Measurements from ENCODE around the gene COPB2.

COPB2 gene

DNA sequence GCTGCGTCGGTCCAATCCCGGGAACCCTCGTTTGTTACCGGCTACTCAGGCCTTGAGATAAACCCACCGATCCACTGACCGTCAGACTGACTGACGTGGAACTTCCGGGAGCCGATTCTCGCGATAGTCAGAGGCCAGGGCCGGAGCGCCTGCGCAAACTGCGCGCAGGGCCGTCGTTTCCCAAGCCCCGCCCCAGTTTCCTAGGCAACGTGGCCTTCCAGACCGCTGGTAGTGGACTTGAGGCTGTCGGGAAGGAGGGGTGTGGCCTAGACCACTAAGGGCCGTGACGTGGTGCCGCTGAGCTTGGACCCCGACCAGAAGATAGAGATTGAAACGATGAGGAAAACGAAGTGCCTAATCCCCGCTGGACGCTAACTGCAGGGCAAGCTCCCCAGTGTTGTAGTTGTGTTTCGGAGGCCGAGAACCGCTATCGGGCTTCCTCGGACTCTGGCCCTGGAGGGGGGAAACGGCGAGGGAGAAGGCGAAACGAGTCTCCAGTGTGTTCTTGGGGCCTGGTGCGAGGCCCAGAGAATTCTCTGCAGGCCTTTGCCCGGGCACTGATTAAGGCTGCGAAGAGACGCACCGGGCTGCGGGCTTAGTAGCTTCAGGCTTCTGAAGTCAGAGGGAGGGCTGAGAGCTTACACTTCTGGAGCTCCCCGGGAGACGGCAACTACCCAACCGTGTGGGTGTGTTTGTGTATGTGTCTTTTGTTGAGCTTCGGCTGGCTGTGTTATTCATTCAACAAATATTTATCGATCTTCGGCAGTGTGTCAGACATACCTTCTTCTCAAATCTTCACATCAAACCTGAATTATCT lies at the start of gene COPB2:
TSS of gene COPB2 (minus strand) at position 96 of the 817 bp plus-strand sequence. CDS start 97 bp downstream, outside the sequence.
- no peak for TF ChIP-seq CTCF (IDR thresholded peaks at IDR 0.05; ENCODE audit: borderline replicate concordance, insufficient read depth, low read depth, low read length)

DNA sequence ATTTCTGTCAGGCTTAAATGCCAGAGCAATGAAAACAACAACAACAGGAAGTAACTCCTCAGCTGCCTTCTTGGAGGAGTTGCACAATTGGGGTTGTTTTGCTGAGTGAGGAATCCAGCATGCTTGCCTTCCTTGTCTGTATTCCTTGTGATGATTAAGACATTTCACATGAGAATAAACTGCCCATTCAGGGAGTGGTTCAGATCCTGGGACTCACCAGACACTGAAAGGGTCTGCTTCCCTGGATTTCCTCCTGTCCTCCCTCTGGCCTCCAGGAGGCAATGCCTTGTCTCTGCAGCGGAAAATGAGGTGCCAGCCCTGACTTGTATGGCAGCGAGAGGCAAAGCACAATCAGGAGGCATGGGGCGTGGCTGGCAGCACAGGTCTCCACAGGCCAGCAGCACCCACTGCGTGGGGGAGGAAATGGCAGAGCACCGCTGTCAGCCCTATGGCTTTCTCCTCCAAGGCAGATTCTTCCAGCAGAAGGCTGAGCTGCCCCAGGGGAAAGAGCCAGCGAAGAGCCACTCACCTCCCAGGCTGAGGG lies 45.4 kb upstream of the COPB2 start:
- TF ChIP-seq CTCF (IDR thresholded peaks at IDR 0.05; ENCODE audit: borderline replicate concordance, insufficient read depth, low read depth, low read length), result no peak
- no peak overlapping the region for H3K4me3 ChIP-seq (ENCODE audit: low read depth, low read length)

More for the DNA sequence above, at the start of gene COPB2:
- H3K4me3 ChIP-seq (ENCODE audit: low read depth, low read length), result peak within 1 kb of the TSS; percentile 78

- no peak overlapping the region for H3K4me3 ChIP-seq (ENCODE audit: low read depth, low read length)
- TF ChIP-seq CTCF (IDR thresholded peaks at IDR 0.05; ENCODE audit: borderline replicate concordance, insufficient read depth, low read depth, low read length), result no peak
Observed at GRCh38 chr3:139434228-139434627, 44.8 kb upstream of the COPB2 start.

DNA sequence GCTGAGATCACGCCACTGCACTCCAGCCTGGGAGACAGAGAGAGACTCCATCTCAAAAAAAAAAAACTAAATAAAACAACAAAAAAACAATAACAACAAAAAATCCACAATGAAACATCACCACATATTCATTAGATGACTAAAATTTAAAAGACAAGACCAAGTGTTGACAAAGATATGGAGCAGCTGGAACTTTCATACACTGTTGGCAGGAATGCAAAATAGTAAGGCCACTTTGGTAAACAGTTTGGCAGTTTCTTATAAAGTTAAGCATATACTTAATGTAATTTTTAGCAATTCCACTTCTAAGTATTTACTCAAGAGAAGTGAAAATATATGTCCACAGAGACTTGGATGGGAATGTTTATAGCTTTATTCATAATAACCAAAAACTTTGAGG lies 43.6 kb upstream of the COPB2 start:
- no peak for TF ChIP-seq CTCF (IDR thresholded peaks at IDR 0.05; ENCODE audit: borderline replicate concordance, insufficient read depth, low read depth, low read length)
- H3K4me3 ChIP-seq (ENCODE audit: low read depth, low read length), result no peak overlapping the region

GRCh38 chr3:139430493-139430892 lies 41.0 kb upstream of the COPB2 start:
- no peak overlapping the region for H3K4me3 ChIP-seq (ENCODE audit: low read depth, low read length)
- TF ChIP-seq CTCF (IDR thresholded peaks at IDR 0.05; ENCODE audit: borderline replicate concordance, insufficient read depth, low read depth, low read length), result no peak

- H3K4me3 ChIP-seq (ENCODE audit: low read depth, low read length), result no peak overlapping the region
- TF ChIP-seq CTCF (IDR thresholded peaks at IDR 0.05; ENCODE audit: borderline replicate concordance, insufficient read depth, low read depth, low read length), result peak; percentile 58; the same call in 1 of the 2 replicates
Observed at GRCh38 chr3:139427283-139428060, 38.0 kb upstream of the COPB2 start.

All from GM12875 (cell line).